ENCODE data around the gene SLC8A1. TPM values are rescaled to one million over a fixed set of nuclear protein-coding genes. Genes with fewer than 3 reads are reported as not detected.

The SLC8A1 gene
- total RNA-seq, 1 donor from 2014 or later: 5.7 TPM

- H3K36me3 Mint-ChIP-seq (ENCODE audit: insufficient read depth): no peaks in the 10 kb centered on the region
- DNase-seq (ENCODE audit: low spot score, unreplicated experiment): no peak
- no peaks in the 10 kb centered on the region for H3K27me3 Mint-ChIP-seq
- H3K4me3 Mint-ChIP-seq (ENCODE audit: low read depth): no peak overlapping the region
- H3K4me1 Mint-ChIP-seq (ENCODE audit: low read depth): no peaks in the 10 kb centered on the region
- no peaks in the 10 kb centered on the region for H3K9me3 Mint-ChIP-seq (ENCODE audit: low read depth)
- no peak overlapping the region for H3K27ac Mint-ChIP-seq
- TF ChIP-seq CTCF (IDR thresholded peaks at IDR 0.05; ENCODE audit: unreplicated experiment): no peak
Observed at GRCh38 chr2:40181855-40182254, 270.0 kb downstream of the SLC8A1 start.

- DNase-seq (ENCODE audit: low spot score, unreplicated experiment): no peak
- H3K4me1 Mint-ChIP-seq (ENCODE audit: low read depth): no peaks in the 10 kb centered on the region
- no peaks in the 10 kb centered on the region for H3K27me3 Mint-ChIP-seq
- no peak overlapping the region for H3K4me3 Mint-ChIP-seq (ENCODE audit: low read depth)
- H3K27ac Mint-ChIP-seq: no peak overlapping the region
- no peak for TF ChIP-seq CTCF (IDR thresholded peaks at IDR 0.05; ENCODE audit: unreplicated experiment)
- H3K36me3 Mint-ChIP-seq (ENCODE audit: insufficient read depth): no peaks in the 10 kb centered on the region
- H3K9me3 Mint-ChIP-seq (ENCODE audit: low read depth): no peaks in the 10 kb centered on the region
Observed at GRCh38 chr2:40179801-40180200, 272.1 kb downstream of the SLC8A1 start.

- H3K27ac Mint-ChIP-seq: no peak overlapping the region
- H3K36me3 Mint-ChIP-seq (ENCODE audit: insufficient read depth): no peaks in the 10 kb centered on the region
- H3K9me3 Mint-ChIP-seq (ENCODE audit: low read depth): no peaks in the 10 kb centered on the region
- H3K27me3 Mint-ChIP-seq: no peaks in the 10 kb centered on the region
- no peak overlapping the region for H3K4me3 Mint-ChIP-seq (ENCODE audit: low read depth)
- no peaks in the 10 kb centered on the region for H3K4me1 Mint-ChIP-seq (ENCODE audit: low read depth)
- no peak for DNase-seq (ENCODE audit: low spot score, unreplicated experiment)
- no peak for TF ChIP-seq CTCF (IDR thresholded peaks at IDR 0.05; ENCODE audit: unreplicated experiment)
Observed at GRCh38 chr2:40178971-40179370, 272.9 kb downstream of the SLC8A1 start.

- no peak overlapping the region for H3K27ac Mint-ChIP-seq
- no peak overlapping the region for H3K4me3 Mint-ChIP-seq (ENCODE audit: low read depth)
- H3K4me1 Mint-ChIP-seq (ENCODE audit: low read depth): no peaks in the 10 kb centered on the region
- H3K9me3 Mint-ChIP-seq (ENCODE audit: low read depth): no peaks in the 10 kb centered on the region
- no peaks in the 10 kb centered on the region for H3K27me3 Mint-ChIP-seq
- DNase-seq (ENCODE audit: low spot score, unreplicated experiment): no peak
- no peak for TF ChIP-seq CTCF (IDR thresholded peaks at IDR 0.05; ENCODE audit: unreplicated experiment)
- no peaks in the 10 kb centered on the region for H3K36me3 Mint-ChIP-seq (ENCODE audit: insufficient read depth)
Observed at GRCh38 chr2:40178171-40178778, 273.6 kb downstream of the SLC8A1 start.

GRCh38 chr2:40177366-40177765 lies 274.5 kb downstream of the SLC8A1 start:
- H3K4me3 Mint-ChIP-seq (ENCODE audit: low read depth): no peak overlapping the region
- no peaks in the 10 kb centered on the region for H3K27me3 Mint-ChIP-seq
- no peaks in the 10 kb centered on the region for H3K4me1 Mint-ChIP-seq (ENCODE audit: low read depth)
- no peak overlapping the region for H3K27ac Mint-ChIP-seq
- H3K9me3 Mint-ChIP-seq (ENCODE audit: low read depth): no peaks in the 10 kb centered on the region
- H3K36me3 Mint-ChIP-seq (ENCODE audit: insufficient read depth): no peaks in the 10 kb centered on the region
- no peak for TF ChIP-seq CTCF (IDR thresholded peaks at IDR 0.05; ENCODE audit: unreplicated experiment)
- no peak for DNase-seq (ENCODE audit: low spot score, unreplicated experiment)

Data from progenitor cell of endocrine pancreas (in vitro differentiated cells).